HG03521 (cell line): ENCODE data around the gene CARNS1.
"Not testable (repeated sequence)": the region's sequence is repeated elsewhere in the genome, so short reads cannot be mapped to it uniquely, and the experiment has no call there.

Source experiments
- ATAC-seq: cut with Tn5 transposase; IDR thresholded peaks from one replicate; pipeline ENCODE4 v1.9.1; 2021; ENCODE audit warnings: mild to moderate bottlenecking, moderate library complexity; ENCODE audit not compliant: unreplicated experiment

CARNS1 gene

DNA sequence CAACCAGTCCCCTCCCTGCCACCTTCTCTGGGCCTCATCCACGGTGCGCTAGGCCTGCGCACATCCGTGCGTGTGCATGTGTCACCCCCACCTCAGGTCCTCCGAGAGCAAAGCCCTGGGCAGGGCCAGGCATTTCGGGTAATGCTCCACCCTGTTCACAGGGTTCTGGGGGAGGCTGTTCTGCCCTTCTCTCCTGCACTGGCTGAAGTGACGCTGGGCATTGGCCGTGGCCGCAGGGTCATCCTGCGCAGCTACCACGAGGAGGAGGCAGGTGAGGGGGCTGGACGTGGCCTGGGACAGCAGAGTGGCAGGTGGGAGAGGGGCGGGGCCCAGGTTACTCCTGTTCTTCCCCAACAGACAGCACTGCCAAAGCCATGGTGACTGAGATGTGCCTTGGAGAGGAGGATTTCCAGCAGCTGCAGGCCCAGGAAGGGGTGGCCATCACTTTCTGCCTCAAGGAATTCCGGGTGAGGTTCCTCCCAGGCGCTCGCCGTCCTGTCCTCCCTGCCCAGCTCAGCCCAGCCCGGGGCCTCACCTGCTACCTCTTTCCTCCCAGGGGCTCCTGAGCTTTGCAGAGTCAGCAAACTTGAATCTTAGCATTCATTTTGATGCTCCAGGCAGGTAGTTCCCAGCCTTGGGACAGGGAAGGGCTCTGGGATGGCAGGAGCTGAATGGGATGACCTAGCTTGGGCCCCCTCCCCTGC is 19.8 kb upstream of the CARNS1 start:
- ATAC-seq, result no peak

DNA sequence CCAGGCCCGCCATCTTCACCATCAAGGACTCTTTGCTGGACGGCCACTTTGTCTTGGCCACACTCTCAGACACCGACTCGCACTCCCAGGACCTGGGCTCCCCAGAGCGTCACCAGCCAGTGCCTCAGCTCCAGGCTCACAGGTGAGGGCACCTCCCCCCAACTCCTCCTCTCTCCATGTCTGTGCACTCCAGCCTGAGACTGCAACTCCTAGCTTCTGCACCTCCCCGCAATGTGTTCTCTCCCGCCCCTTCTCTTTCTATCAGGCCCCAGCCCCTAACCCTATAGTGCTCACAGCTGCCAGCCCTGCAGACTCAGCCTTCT is 19.3 kb upstream of the CARNS1 start:
- ATAC-seq, result no peak

DNA sequence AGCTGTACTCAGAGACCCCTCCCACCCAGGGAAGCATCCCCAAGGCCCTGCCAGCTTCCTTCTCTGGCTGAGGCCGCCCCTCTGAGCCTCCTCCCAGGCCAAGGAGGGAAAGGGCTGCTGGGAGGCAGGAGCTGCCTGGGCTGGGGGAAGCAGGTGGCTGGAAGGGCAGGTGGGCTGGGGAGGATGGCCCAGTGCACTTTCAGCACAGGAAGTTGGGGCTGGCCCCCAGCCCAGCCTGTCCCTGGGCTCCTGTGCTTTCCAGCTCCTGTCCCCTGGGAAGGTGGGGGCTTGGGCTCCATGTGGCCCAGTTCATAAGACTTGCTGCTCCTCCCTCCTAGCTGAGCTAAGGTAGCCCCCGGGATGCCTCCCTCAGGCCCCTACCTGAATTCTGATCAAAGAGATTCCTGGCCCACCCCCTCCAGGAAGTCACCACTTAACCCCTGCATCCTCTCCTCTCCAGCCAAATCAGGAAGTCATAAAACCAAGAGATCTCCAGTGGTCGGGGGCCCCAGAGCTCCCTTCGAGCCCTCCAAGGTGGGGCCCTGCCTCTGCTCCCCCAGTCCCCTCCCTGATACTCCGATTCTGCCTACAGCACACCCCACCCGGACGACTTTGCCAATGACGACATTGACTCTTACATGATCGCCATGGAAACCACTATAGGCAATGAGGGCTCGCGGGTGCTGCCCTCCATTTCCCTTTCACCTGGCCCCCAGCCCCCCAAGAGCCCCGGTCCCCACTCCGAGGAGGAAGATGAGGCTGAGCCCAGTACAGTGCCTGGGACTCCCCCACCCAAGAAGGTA is 18.7 kb upstream of the CARNS1 start:
- no peak for ATAC-seq

DNA sequence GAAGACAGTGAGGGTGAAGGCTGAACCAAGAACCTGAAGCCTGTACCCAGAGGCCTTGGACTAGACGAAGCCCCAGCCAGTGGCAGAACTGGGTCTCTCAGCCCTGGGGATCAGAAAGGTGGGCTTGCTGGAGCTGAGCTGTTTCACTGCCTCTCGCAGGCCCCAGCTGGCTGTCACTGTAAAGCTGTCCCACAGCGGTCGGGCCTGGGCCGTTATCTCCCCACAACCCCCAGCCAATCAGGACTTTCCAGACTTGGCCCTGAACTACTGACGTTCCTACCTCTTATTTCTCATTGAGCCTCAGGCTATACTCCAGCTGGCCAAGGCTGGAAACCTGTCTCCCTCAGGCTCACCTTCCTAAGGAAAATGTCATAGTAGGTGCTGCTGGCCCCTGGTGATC is 17.9 kb upstream of the CARNS1 start:
- no peak for ATAC-seq

DNA sequence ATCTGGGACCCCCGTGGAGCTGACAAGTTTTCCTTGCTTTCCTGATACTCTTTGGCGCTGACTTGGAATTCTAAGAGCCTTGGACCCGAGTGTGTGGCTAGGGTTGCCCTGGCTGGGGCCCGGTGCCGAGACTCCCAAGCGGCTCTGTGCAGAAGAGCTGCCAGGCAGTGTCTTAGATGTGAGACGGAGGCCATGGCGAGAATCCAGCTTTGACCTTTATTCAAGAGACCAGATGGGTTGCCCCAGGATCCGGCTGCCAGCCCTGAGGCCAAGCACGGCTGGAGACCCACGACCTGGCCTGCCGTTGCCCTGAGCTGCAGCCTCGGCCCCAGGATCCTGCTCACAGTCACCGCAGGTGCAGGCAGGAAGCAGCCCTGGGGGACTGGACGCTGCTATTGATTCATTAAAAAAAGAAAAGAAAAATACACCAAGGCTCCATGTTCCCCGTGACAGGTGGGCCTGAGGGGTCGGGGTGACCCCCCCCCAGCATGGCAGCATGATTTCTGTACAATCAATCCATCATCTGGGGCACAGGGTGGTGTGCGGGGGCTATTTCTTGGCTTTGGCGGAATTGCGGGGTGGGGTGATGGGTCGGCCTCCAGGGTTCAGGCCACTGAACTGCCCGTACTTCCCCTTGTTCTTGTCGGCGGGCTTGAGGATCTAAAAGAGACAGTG is 17.4 kb upstream of the CARNS1 start:
- ATAC-seq, result no peak

DNA sequence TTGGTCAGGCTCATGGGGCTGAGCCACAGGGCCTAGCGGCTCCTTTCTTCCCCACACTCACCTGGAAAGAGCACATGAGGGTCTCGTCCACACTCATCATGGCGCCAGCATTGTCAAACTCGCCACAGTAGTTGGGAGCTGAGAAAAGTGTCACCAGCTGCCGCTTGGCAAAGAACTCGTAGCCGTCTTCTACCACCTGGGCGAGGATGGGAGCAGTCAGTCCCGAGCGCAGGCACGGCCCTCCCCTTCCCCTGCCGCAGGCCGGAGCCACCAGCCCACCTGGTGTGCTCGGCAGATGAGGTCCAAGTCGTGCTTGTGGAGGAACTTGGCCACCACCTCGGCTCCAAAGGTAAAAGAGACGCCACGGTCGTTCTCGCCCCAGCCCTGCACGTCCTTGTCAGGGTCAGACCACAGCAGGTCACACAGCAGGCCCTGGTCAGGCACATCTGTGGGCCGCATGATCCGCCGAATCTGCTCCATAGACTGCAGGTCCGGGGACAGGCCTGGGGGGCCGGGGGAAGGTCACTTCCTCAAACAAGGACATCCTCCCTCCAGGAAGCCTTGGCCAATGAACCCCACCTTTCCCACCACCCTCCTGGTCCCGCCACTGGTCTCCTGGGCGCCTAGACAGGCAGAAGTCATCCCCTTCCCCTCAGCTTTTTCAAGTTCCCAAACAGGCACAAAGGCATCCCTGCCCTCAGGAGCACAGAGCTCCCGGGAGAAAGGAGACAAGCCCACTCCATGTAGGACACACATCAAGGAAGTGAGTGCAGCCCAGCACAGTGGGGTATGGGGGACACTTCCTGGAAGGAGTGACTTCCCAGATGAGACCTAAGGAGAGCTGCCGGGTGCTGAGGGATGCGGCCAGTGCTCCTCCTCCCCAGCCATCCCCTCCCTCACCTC is 16.6 kb upstream of the CARNS1 start:
- ATAC-seq, result no peak

DNA sequence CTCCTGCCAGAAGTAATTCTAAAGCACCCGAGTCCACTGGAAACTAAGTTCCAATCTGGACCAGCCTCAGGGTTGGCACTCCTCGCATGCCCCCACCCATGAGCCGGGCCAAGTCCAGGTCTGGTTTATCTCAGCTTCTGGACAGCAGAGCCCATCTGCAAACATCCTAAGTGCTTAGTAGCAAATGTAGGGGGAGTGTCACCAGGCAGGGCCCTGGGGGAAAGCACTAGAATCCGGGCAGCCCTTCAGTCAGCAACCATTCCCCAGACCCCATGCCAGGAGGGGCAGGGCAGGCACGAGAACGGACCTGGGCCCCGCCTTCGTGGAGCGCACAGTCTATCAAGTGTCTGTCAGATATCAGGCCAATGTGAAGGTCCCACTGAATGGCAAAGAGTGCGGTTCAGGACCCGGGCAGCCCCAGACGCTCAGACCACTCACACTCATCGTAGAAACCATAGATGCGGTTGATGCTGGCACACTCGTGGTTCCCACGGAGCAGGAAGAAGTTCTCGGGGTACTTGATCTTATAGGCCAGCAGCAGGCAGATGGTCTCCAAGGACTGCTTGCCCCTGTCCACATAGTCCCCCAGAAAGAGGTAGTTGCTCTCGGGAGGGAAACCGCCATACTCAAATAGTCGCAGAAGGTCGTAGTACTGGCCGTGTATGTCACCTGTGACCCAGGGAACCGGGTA is 15.1 kb upstream of the CARNS1 start:
- ATAC-seq, result no peak

DNA sequence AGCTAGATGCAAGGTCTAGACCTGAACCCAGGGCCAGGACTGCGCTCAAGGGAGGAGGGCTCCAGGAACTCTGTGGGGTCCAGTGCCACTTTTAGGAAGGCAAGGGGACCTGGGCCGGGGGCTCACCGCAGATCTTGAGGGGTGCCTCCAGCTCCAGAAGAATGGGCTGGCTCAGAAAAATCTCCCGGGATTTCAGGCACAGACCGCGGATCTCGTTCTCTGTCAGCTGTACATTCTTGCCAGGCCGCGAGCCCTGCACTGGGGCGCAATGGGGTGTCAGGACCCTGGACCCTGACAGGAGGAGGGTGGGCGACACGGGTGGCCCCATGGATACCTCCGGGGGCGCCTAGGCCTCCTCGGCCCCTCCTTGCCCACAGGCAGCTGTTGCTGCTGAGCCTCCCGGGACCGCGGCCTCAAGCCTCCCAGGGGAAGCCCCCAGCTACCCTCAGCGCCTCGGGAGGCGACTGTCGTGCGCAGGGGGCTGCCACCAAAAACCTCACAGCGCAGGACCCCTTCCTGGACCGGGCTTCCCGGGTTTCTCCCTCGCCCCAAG is 14.5 kb upstream of the CARNS1 start:
- ATAC-seq, result no peak

DNA sequence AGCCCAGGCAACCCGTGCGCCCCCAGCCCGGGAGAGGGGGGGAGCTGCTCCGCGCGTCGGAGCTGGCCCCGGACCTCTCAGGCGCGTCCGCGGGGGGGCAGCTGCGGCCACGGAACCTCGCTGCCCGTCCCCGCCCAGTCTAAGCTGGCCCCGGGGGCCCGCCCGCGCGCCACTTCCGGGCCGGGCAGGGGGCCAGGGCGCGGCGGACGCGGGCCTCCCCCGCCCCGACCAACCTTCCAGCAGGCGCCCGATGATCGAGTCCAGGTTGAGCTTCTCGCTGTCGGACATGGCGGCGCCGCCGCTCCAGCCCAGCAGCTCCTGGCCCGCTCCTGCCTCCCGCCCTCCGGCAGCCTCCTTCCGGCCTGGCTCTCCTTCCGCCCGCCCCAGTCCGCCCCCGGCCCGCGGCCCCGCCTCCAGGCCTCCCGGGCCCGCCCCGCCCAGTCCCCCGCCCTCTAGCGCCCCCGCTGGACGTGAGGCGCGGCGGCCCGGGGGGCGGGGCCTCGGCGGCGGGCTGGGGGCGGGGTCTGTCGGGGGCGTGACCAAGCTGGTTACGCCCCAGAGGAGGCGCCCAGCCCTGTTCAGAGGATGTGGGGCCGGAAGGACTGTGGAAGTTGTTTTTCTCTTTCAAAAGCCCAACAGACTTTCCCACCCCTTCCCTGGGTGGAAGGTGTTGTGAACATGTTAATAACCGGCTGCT is 13.8 kb upstream of the CARNS1 start, which contains the start of gene PPP1CA:
TSS of gene PPP1CA (minus strand) at position 364 of the 697 bp plus-strand sequence. CDS start at position 288, 76 bp downstream.
- peak; percentile 74 for ATAC-seq

DNA sequence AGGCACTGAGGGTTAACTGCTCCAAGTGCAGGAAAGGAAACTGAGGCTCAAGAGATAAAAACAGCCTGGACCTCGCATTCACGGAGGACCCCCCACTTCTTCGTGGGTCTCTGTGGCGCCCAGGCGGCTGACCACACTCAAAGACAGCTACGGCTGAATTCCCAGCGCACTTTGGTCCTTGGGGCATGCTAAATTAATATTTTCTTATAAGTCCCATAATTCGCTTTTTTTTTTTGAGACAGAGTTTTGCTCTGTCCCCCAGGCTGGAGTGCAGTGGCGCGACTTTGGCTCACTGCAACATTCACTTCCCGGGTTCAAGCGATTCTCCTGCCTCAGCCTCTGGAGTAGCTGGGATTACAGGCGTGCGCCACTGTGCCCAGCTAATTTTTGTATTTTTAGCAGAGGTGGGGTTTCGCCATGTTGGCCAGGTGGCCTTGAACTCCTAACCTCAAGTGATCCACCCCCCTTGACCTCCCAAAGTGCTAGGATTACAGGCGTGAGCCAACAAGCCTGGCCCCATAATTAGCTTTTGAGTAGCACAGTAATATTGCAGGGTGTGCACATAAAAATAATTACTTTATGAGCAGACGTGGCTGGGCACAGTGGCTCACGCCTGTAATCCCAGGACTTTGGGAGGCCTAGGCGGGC is 13.2 kb upstream of the CARNS1 start:
- not testable (repeated sequence) for ATAC-seq

DNA sequence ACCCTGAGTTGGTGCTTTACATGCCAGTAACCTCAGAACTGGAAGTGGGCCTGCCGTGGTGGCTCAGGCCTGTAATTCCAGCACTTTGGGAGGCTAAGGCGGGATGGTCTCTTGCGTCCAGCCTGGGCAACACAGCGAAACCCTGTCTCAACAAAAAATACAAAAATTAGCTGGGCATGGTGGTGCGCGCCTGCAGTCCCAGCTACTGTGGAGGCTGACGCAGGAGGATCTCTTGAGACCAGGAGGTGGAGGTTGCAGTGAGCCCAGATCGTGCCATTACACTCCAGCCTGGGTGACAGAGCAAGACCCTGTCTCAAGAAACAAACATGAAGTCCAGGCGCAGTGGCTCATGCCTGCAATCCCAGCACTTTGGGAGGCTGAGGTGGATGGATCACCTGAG is 12.4 kb upstream of the CARNS1 start:
- ATAC-seq, result not testable (repeated sequence)

DNA sequence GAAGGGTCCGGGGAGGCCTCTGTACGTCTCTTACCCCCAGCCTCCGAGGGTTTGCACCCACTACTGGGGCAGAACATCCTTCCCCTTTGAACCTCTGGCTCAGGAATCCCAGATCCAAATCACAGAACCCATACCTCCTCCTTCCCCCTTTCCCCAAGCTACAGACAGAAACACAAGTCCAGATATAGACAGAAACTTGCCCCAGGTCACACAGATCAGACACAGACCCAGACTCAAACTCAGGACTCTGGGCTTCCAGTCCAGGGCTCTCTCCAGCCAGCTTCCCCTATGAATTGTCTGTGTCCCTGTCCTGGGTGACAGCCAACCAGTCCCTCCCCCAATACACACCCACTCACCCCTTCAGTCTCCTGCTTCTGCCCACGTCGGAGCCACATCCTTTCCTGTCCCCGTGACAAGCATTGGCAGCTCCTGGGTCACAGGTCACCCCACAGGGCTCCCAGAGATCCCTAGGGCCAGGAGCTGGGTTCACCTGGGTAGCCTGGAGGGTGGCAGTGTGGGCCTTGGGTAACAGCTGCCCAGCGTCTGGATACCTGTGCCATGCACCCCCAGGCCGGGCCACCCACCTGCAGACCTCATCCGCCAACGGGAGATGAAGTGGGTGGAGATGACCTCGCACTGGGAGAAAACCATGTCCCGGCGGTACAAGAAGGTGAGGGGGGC is 10.8 kb upstream of the CARNS1 start:
- no peak for ATAC-seq

DNA sequence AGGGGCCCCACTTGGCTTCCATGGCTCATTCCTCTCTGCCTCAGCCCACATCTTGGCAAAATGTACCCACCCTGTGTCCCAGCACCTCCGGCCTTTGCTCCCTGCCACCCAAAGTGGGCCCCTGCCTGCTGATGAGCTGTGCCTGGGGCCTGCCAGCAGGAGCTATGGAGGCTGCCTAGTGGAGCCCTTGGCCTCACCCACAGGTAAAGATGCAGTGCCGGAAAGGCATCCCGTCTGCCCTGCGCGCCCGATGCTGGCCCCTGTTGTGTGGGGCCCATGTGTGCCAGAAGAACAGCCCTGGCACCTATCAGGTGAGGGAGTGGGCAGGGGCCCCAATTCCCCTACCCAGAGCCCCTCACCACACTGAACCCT is 10.3 kb upstream of the CARNS1 start:
- no peak for ATAC-seq

DNA sequence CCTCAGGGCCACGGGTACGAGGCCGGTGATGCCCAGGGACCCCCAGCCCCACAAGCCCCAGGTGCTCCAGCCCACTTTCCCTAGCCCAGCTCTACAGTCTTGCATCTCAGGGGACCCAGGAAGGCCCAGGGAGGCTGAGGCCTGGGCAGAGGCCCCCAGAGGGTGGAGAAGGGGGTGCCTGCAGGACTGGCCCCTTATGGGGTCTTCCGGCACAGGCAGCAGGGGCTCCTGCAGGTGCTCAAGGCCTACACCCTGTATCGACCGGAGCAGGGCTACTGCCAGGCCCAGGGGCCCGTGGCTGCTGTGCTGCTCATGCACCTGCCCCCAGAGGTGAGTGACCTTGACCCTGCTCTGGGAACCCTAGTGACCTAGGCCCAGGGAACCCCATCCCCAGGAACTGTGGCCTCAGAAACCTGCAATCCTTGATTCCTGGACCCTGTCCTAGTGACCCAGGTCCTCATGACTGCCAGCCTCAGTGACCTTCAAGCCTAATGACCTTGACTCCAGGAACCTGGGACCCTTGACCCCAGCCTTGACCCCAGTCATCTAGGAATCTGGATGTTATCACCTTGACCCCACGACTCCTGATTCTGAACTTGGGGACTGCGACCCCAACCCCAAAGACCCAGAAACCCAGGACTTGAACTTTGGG is 9.7 kb upstream of the CARNS1 start:
- ATAC-seq, result no peak

DNA sequence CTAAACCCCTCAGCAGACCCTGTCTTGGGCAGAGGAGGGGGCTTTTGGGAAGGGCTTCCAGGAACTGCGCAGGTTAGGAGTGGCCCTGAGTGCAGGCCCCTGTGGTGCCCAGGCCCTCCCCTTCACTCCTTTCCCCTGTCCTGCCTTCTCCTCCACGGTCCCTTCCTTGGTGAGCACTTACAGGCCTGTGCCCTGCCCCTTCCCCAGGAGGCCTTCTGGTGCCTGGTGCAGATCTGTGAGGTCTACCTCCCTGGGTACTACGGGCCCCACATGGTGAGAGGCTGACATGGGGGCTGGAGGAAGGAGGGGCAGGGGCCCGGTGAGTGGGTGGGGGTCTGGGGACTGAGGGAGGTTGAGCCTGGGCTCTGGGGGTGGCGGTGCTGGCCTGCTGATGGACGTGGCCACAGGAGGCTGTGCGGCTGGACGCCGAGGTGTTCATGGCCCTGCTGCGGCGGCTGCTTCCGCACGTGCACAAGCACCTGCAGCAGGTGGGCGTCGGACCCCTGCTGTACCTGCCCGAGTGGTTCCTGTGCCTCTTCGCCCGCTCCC is 9.0 kb upstream of the CARNS1 start:
- ATAC-seq, result no peak

DNA sequence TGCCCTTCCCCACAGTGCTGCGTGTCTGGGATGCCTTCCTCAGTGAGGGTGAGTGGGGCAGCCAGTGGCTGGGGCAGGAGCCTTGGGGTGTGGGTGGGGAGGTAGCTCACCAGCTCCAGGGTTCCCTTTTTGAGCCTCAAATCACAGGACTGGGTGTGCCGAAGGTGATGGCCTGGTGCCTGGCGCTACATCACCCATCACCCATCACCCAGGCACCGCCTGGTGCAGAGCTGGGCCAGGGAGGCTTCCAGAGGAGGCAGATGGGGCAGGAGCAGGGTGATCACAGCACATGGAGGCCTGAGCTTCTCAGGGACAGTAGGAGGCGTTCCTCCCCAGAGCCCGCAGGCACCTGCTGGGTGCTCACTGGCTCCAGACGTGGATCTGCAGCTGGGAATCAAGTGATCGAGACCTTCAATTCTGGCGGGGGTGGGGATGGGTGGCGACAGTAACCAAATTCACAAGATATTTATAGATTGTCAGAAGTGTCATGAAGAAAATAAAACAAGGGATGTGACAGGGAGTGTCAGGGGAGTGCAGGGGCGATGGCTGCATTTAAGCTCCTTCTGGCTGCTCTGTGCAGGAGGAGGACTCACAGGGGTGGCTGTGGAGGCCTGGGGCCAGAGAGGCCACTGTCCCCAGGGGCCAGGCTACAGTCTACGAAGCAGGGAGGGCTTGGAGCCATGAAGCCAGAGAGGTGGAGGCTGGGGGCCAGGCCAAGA is 8.3 kb upstream of the CARNS1 start:
- no peak for ATAC-seq

DNA sequence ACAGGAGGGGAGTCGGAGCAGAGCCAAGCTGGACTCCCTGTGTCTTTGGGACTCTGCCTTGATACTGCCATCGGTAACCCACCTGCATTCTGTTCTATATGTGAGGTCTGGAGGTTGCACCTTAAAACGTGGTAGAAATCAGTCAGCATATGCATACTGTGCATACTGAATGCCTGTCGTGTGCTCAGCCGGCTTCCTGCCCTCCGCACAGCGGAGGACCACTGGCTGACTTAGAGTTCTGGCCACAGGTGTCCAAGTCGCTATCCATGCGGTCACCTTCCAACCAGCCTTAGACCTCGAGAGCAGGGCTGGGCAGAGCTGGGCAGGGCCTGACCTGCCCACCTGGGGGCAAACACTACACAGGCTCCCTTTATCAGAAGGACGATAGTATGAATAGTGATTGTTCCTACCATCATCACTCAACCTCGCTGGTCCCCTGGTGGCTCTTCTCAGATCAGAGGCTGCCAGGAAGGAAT is 7.8 kb upstream of the CARNS1 start:
- no peak for ATAC-seq
